IPS DF 6.9 (cell line): Measurements from ENCODE around the gene EEFSEC.

Experiments used
- DNase-seq: peaks from one replicate; pipeline ENCODE4 v3.0.0-alpha.2; 2013; ENCODE audit warnings: low read depth, low spot score
- H3K27ac ChIP-seq: one replicate; pipeline ENCODE4 v1.5.1; 2013; ENCODE audit warnings: low read length, control low read depth
- H3K27me3 ChIP-seq: 2 replicates; pipeline ENCODE4 v1.6.1; 2013; ENCODE audit warnings: mild to moderate bottlenecking, low read length; ENCODE audit not compliant: control insufficient read depth, insufficient read depth
- H3K36me3 ChIP-seq: 2 replicates; pipeline ENCODE4 v1.6.1; 2013; ENCODE audit warnings: low read length; ENCODE audit not compliant: control insufficient read depth, insufficient read depth
- H3K4me1 ChIP-seq: 2 replicates; pipeline ENCODE4 v1.6.1; 2013; ENCODE audit warnings: low read length; ENCODE audit not compliant: control insufficient read depth, insufficient read depth
- H3K4me3 ChIP-seq: 2 replicates; pipeline ENCODE4 v1.5.1; 2013; ENCODE audit warnings: mild to moderate bottlenecking, low read length
- H3K9me3 ChIP-seq: 2 replicates; pipeline ENCODE4 v1.6.1; 2013; ENCODE audit warnings: low read length, inconsistent platforms; ENCODE audit not compliant: control insufficient read depth, insufficient read depth
- WGBS: extraction: QIAGEN DNeasy Blood & Tissue Kit; methylation state at CpG from one replicate; pipeline ENCODE4 v1.1.7; 2013; ENCODE audit warnings: mixed read lengths, missing lambda C conversion rate; ENCODE audit not compliant: insufficient read length, insufficient coverage; 5-methylcytosine and 5-hydroxymethylcytosine counted together

The EEFSEC gene

DNA sequence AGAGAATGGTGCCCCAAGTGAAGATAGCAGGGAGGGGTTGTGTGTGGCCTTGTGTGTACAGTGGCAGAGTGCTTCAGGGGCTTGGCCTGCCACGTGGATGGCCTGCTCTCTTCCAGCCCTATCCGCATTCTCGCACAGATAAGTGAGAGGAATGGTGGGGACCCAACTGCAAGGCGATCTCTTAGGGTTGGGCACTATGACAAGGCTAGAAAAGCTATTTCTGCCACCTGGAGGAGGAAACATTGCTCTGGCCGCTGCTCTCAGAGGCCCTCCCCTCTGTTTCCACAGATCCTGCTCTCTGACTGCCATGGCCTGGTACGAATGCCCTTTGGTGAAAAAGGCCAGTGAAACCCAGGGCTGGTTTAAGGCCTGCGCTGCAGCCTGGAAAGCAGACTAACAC, 20.6 kb downstream of the EEFSEC start:
- H3K36me3 ChIP-seq, result no peaks in the 10 kb centered on the region
- no peaks in the 10 kb centered on the region for H3K9me3 ChIP-seq
- H3K27me3 ChIP-seq, result no peaks in the 10 kb centered on the region
- no peak overlapping the region for H3K4me3 ChIP-seq
- no peak overlapping the region for H3K27ac ChIP-seq
- no peak for DNase-seq
- WGBS, result no CpG with 5 or more reads among the region's 7 CpGs
- H3K4me1 ChIP-seq, result peaks cover 4% of the 10 kb centered on the region; the same call in 1 of the 2 replicates

- Histone ChIP-seq H3K4me3 (no peak overlapping the region), H3K36me3 (no peaks in the 10 kb centered on the region), H3K4me1 (peaks cover 4% of the 10 kb centered on the region; the same call in 1 of the 2 replicates), H3K27me3 (no peaks in the 10 kb centered on the region; the same call in 1 of the 2 replicates), H3K9me3 (no peaks in the 10 kb centered on the region), H3K27ac (no peak overlapping the region)
- DNase-seq, result no peak
- 100% methylated on average over 2 of the region's 9 CpGs for WGBS
Observed at GRCh38 chr3:128174675-128175590, 21.7 kb downstream of the EEFSEC start.

DNA sequence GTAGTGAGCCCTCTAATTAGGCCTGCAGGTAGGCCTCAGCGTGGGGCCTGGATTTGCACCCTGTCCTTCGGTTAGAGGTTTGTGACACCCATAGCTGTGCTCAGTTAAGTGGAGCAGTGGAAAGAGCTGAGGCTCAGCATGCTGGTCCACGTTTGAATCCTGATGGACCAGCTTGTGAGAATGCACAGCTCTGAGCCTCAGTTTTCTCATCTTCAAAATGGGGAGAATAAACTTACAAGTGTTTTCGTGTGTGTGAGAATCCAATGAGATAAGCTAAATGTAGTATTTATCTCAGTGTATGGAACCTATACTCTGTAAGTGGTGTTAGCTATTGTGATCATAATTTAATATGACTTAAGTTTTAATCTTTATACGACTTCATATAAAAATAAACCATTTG, 22.5 kb downstream of the EEFSEC start:
- DNase-seq, result no peak
- Histone ChIP-seq H3K9me3 (no peaks in the 10 kb centered on the region), H3K27me3 (no peaks in the 10 kb centered on the region; the same call in 1 of the 2 replicates), H3K4me1 (peaks cover 4% of the 10 kb centered on the region; the same call in 1 of the 2 replicates), H3K36me3 (no peaks in the 10 kb centered on the region), H3K27ac (no peak overlapping the region), H3K4me3 (no peak overlapping the region)
- no CpG with 5 or more reads among the region's 5 CpGs for WGBS

DNA sequence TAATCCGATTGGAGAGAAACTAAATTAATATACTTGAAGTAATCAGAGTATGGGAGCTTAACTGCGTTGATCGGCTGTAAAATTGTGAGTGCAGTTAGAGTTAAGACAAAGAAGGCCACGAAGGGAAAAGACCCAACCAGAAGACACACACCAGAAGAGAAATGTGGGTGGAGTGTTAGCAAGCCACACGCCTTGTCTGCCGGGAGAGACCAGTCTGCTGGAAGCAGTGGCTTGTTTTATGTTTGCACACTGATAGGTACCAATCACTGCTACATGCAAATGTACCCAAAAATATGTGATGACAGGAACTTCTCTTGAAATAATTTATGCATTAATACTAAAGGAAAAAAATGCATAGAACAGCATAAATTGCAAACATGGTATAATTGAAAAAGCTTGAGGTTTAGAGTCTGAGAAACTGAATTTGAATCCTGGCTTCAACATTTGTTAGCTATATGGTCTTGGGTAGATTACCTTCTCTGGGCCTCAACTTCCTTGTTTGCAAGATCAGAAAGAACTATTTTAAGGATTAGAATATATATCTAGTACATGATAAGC, 23.1 kb downstream of the EEFSEC start:
- no peak for DNase-seq
- peaks cover 4% of the 10 kb centered on the region; the same call in 1 of the 2 replicates for H3K4me1 ChIP-seq
- WGBS, result no CpG with 5 or more reads among the region's 6 CpGs
- H3K36me3 ChIP-seq, result no peaks in the 10 kb centered on the region
- no peaks in the 10 kb centered on the region; the same call in 1 of the 2 replicates for H3K27me3 ChIP-seq
- H3K4me3 ChIP-seq, result no peak overlapping the region
- H3K9me3 ChIP-seq, result no peaks in the 10 kb centered on the region
- no peak overlapping the region for H3K27ac ChIP-seq

- peaks cover 4% of the 10 kb centered on the region; the same call in 1 of the 2 replicates for H3K4me1 ChIP-seq
- no CpG with 5 or more reads among the region's 2 CpGs for WGBS
- H3K9me3 ChIP-seq, result no peaks in the 10 kb centered on the region
- no peaks in the 10 kb centered on the region for H3K36me3 ChIP-seq
- H3K27me3 ChIP-seq, result no peaks in the 10 kb centered on the region; the same call in 1 of the 2 replicates
- no peak overlapping the region for H3K4me3 ChIP-seq
- no peak for DNase-seq
- H3K27ac ChIP-seq, result no peak overlapping the region
Observed at GRCh38 chr3:128177865-128178264, 24.6 kb downstream of the EEFSEC start.

- H3K36me3 ChIP-seq, result no peaks in the 10 kb centered on the region
- WGBS, result no CpG with 5 or more reads among the region's 4 CpGs
- no peak overlapping the region for H3K4me3 ChIP-seq
- no peaks in the 10 kb centered on the region; the same call in 1 of the 2 replicates for H3K27me3 ChIP-seq
- peaks cover 3% of the 10 kb centered on the region; the same call in 1 of the 2 replicates for H3K4me1 ChIP-seq
- no peak overlapping the region for H3K27ac ChIP-seq
- no peak for DNase-seq
- H3K9me3 ChIP-seq, result no peaks in the 10 kb centered on the region
Observed at GRCh38 chr3:128178782-128179483, 25.7 kb downstream of the EEFSEC start.

GRCh38 chr3:128179484-128179819, 26.2 kb downstream of the EEFSEC start:
- Histone ChIP-seq H3K27ac (no peak overlapping the region), H3K4me3 (no peak overlapping the region), H3K9me3 (no peaks in the 10 kb centered on the region), H3K36me3 (no peaks in the 10 kb centered on the region), H3K4me1 (peaks cover 3% of the 10 kb centered on the region; the same call in 1 of the 2 replicates), H3K27me3 (no peaks in the 10 kb centered on the region; the same call in 1 of the 2 replicates)
- no CpG with 5 or more reads among the region's 7 CpGs for WGBS
- no peak for DNase-seq

GRCh38 chr3:128180436-128180835, 27.2 kb downstream of the EEFSEC start:
- no peak overlapping the region for H3K4me3 ChIP-seq
- H3K4me1 ChIP-seq, result no peaks in the 10 kb centered on the region
- no peaks in the 10 kb centered on the region for H3K36me3 ChIP-seq
- no CpG with 5 or more reads among the region's 2 CpGs for WGBS
- no peak for DNase-seq
- H3K9me3 ChIP-seq, result no peaks in the 10 kb centered on the region
- no peaks in the 10 kb centered on the region; the same call in 1 of the 2 replicates for H3K27me3 ChIP-seq
- no peak overlapping the region for H3K27ac ChIP-seq

DNA sequence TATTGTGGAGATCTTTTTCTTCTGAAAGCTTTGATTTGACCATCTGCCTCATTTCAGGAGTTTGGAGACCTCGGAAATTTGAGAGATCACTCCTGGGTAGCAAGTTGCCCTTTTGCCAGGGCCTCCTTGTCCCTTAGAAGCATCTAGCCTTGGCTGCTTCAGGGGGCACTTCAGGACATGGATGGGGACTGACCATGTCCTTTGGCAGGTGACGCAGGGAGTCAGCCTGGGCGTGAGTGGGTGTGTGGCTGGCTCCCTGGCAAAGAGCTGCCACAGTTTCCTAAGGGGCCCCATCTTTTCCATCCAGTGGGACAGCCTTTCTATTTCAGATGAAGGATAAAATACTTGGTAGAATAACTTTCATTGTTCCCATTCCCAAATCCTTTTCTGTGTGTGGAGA, 27.6 kb downstream of the EEFSEC start:
- Histone ChIP-seq H3K36me3 (no peaks in the 10 kb centered on the region), H3K4me1 (no peaks in the 10 kb centered on the region), H3K27ac (no peak overlapping the region), H3K9me3 (no peaks in the 10 kb centered on the region), H3K27me3 (no peaks in the 10 kb centered on the region; the same call in 1 of the 2 replicates), H3K4me3 (no peak overlapping the region)
- WGBS, result no CpG with 5 or more reads among the region's 3 CpGs
- no peak for DNase-seq

DNA sequence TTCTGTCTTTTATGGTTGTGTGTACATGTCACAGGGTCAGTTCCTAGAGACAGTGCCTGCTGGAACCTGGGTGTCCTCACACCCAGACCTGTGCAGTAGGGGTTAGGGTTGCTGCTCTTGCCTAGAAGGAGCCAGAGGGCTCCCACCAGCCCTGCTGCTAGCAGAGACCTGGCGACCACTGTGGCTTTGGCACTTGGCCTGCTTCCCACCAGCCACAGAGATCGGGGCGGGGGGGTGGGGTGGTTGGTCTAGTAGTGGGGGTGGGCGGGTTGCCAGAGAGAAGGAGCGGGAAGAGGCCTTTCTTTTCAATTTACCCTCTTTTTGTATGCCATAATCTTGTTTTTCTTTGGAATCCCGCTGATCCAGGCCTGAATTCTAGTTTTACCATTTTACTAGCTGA, 29.4 kb downstream of the EEFSEC start:
- WGBS, result no CpG with 5 or more reads among the region's 6 CpGs
- no peaks in the 10 kb centered on the region; the same call in 1 of the 2 replicates for H3K27me3 ChIP-seq
- H3K36me3 ChIP-seq, result no peaks in the 10 kb centered on the region
- H3K9me3 ChIP-seq, result no peaks in the 10 kb centered on the region
- H3K4me1 ChIP-seq, result no peaks in the 10 kb centered on the region
- H3K4me3 ChIP-seq, result no peak overlapping the region
- no peak overlapping the region for H3K27ac ChIP-seq
- DNase-seq, result no peak
